Prostate gland (tissue), 2 donors: ENCODE results near the gene TLR6.

ENCODE experiments used
- CTCF ChIP-seq, 4 experiments: fragments of 200-600 bp in 2 of 4; fragments of 450-650 bp in 2 of 4; sonication (generic) in 2 of 4; IDR thresholded peaks; 1 replicate in 3 of 4; 2 replicates in 1 of 4; pipeline ENCODE4 v1.5.1; 2016 to 2019; ENCODE audit warnings: antibody characterized with exemption in 4 of 4, mild to moderate bottlenecking in 2 of 4, moderate library complexity in 2 of 4
- POLR2A ChIP-seq: fragments of 450-650 bp; IDR thresholded peaks from one replicate; pipeline ENCODE4 v1.6.1; 2016; ENCODE audit warnings: antibody characterized with exemption, mild to moderate bottlenecking

DNA sequence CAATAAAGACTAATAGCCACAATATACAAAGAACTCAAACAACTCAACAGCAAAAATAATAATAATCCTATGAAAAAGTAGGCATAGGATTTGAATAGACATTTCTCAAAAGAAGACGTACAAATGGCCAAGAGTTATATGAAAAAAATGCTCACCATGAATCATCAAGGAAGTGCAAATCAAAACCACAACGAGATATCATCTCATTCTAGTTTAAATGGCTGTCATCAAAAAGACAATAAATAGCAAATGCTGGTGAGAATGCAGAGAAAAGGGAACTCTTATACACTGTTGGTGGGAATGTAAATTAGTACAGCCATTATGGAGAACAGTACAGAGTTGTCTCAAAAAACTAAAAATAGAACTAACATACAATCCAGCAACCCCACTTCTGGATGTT, 18.8 kb downstream of the TLR6 start:
- TF ChIP-seq CTCF (IDR thresholded peaks at IDR 0.05) = no peak
- no peak for TF ChIP-seq POLR2A
